ENCODE data around the gene MGAT5.

MGAT5 gene

DNA sequence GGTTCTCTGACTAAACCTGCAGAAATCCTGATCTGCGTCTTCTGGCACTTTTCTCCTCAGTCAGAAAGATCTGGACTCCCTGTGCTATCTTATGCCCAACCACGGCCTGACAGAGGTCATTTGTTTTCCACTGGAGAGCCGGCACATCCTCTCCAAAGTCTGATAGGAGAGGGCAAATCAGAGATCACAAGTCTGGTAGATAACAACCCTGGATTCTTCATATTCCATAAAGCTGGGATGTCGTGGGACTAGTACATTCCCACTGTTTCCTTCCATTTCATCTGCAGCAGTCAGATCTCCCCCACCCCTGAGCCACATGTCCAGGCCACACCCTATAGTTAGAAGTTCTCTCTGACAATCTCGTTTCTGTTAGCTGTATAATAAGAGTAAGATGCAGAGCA is 157.0 kb downstream of the MGAT5 start:
- ChIA-PET POLR2A (no interaction called here), CTCF (interaction anchor here (0.7 to 4.4 kb wide), 17 partner anchors 12 to 526 kb away, joined by 3 to 69 read pairs (median 4); no protein-coding TSS in a partner anchor)
- Histone ChIP-seq H3K27ac (ENCODE audit: extremely low read depth, low read depth, low read length) (no peak overlapping the region), H3K4me3 (ENCODE audit: low read depth, low read length) (no peak overlapping the region), H3K36me3 (ENCODE audit: control insufficient read depth in 2 of 2, insufficient read depth in 1 of 2, low read length in 2 of 2) (peaks cover 0 to 10% of the 10 kb centered on the region in 2 experiments; a peak in 1 of 3 replicates), H3K4me1 (ENCODE audit: control insufficient read depth, insufficient read depth, low read length) (peaks cover 13% of the 10 kb centered on the region), H3K9me3 (ENCODE audit: control insufficient read depth, insufficient read depth, low read depth, low read length) (no peaks in the 10 kb centered on the region)
- no peak for TF ChIP-seq ZNF221 (tag by site-specific recombination; IDR thresholded peaks at IDR 0.05; ENCODE audit: borderline replicate concordance)
- no peak for TF ChIP-seq ZNF561 (tag by site-specific recombination; IDR thresholded peaks at IDR 0.05; ENCODE audit: borderline replicate concordance)
- TF ChIP-seq ZNF354C (tag by site-specific recombination; IDR thresholded peaks at IDR 0.05; ENCODE audit: borderline replicate concordance, low read depth) = no peak
- TF ChIP-seq KLF1 (tag by site-specific recombination; IDR thresholded peaks at IDR 0.05) = no peak
- TF ChIP-seq MEIS1 (CRISPR knock-in tag; IDR thresholded peaks at IDR 0.05; ENCODE audit: borderline replicate concordance) = no peak
- no peak for TF ChIP-seq ZNF121 (tag by site-specific recombination; IDR thresholded peaks at IDR 0.05)
- TF ChIP-seq ZNF624 (tag by site-specific recombination; IDR thresholded peaks at IDR 0.05) = no peak
- no peak for TF ChIP-seq SCRT1 (tag by site-specific recombination; IDR thresholded peaks at IDR 0.05; ENCODE audit: borderline replicate concordance)
- no peak for TF ChIP-seq ZNF155 (tag by site-specific recombination; IDR thresholded peaks at IDR 0.05)
- no peak for TF ChIP-seq ZEB2 (tag by site-specific recombination; IDR thresholded peaks at IDR 0.05)
- TF ChIP-seq ZNF341 (tag by site-specific recombination; IDR thresholded peaks at IDR 0.05; ENCODE audit: low read depth) = no peak
- TF ChIP-seq ZNF571 (tag by site-specific recombination; IDR thresholded peaks at IDR 0.05) = no peak
- TF ChIP-seq, protein P1, sequence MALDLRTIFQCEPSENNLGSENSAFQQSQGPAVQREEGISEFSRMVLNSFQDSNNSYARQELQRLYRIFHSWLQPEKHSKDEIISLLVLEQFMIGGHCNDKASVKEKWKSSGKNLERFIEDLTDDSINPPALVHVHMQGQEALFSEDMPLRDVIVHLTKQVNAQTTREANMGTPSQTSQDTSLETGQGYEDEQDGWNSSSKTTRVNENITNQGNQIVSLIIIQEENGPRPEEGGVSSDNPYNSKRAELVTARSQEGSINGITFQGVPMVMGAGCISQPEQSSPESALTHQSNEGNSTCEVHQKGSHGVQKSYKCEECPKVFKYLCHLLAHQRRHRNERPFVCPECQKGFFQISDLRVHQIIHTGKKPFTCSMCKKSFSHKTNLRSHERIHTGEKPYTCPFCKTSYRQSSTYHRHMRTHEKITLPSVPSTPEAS (tag by site-specific recombination; IDR thresholded peaks at IDR 0.05) = no peak
- TF ChIP-seq, protein P2, sequence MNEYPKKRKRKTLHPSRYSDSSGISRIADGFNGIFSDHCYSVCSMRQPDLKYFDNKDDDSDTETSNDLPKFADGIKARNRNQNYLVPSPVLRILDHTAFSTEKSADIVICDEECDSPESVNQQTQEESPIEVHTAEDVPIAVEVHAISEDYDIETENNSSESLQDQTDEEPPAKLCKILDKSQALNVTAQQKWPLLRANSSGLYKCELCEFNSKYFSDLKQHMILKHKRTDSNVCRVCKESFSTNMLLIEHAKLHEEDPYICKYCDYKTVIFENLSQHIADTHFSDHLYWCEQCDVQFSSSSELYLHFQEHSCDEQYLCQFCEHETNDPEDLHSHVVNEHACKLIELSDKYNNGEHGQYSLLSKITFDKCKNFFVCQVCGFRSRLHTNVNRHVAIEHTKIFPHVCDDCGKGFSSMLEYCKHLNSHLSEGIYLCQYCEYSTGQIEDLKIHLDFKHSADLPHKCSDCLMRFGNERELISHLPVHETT (tag by site-specific recombination; IDR thresholded peaks at IDR 0.05) = no peak
- TF ChIP-seq HOXA7 (CRISPR knock-in tag; IDR thresholded peaks at IDR 0.05; ENCODE audit: borderline replicate concordance) = no peak

DNA sequence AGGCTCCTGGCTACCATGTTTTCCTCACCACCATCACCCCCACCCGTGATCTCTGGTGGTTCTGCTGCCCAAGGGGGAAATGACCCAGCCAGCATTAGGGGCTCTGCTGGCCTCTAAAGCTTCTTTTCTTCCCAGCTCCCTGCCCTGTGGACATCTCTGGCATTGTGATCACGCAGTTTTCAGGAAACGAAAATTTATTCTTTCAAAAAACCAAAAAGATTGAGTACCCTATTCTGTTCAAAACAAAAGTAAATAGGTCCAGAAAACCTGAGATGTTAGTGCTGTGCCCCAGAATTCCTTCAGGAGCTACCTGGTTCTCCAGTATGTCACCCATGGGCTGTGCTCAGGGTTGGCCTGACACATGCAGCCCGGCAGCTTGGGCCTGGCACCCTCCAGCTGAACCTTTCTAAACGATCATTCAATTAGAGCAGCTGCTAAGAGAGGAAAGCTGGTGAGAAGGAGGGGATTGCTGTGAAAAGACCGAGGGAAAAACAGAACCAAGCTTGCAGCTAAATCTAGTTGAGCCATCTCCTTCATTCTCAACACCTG is 157.5 kb downstream of the MGAT5 start:
- Histone ChIP-seq H3K4me1 (ENCODE audit: control insufficient read depth, insufficient read depth, low read length) (peaks cover 13% of the 10 kb centered on the region), H3K9me3 (ENCODE audit: control insufficient read depth, insufficient read depth, low read depth, low read length) (no peaks in the 10 kb centered on the region), H3K27ac (ENCODE audit: extremely low read depth, low read depth, low read length) (no peak overlapping the region), H3K4me3 (ENCODE audit: low read depth, low read length) (no peak overlapping the region), H3K36me3 (ENCODE audit: control insufficient read depth in 2 of 2, insufficient read depth in 1 of 2, low read length in 2 of 2) (peaks cover 0 to 10% of the 10 kb centered on the region in 2 experiments; a peak in 2 of 3 replicates)
- POLR2A ChIA-PET = interaction anchor here (1.7 kb wide), 1 partner anchor 292 kb away, joined by 14 read pairs; no protein-coding TSS in a partner anchor
- no peak for TF ChIP-seq ZNF140 (tag by site-specific recombination; IDR thresholded peaks at IDR 0.05)
- TF ChIP-seq ZNF791 (tag by site-specific recombination; IDR thresholded peaks at IDR 0.05) = no peak
- TF ChIP-seq PRDM1 (tag by site-specific recombination; IDR thresholded peaks at IDR 0.05) = no peak
- no peak for TF ChIP-seq ZNF473 (tag by site-specific recombination; IDR thresholded peaks at IDR 0.05)
- TF ChIP-seq ZNF248 (tag by site-specific recombination; IDR thresholded peaks at IDR 0.05) = no peak
- TF ChIP-seq TRIM28 (IDR thresholded peaks at IDR 0.05; ENCODE audit: borderline replicate concordance, low read length) = no peak
- TF ChIP-seq OSR2 (tag by site-specific recombination; IDR thresholded peaks at IDR 0.05) = no peak
- TF ChIP-seq ZFP69B (tag by site-specific recombination; IDR thresholded peaks at IDR 0.05) = no peak
- TF ChIP-seq ZNF785 (tag by site-specific recombination; IDR thresholded peaks at IDR 0.05) = no peak
- TF ChIP-seq ZXDB (tag by site-specific recombination; IDR thresholded peaks at IDR 0.05) = no peak
- TF ChIP-seq, protein P3, sequence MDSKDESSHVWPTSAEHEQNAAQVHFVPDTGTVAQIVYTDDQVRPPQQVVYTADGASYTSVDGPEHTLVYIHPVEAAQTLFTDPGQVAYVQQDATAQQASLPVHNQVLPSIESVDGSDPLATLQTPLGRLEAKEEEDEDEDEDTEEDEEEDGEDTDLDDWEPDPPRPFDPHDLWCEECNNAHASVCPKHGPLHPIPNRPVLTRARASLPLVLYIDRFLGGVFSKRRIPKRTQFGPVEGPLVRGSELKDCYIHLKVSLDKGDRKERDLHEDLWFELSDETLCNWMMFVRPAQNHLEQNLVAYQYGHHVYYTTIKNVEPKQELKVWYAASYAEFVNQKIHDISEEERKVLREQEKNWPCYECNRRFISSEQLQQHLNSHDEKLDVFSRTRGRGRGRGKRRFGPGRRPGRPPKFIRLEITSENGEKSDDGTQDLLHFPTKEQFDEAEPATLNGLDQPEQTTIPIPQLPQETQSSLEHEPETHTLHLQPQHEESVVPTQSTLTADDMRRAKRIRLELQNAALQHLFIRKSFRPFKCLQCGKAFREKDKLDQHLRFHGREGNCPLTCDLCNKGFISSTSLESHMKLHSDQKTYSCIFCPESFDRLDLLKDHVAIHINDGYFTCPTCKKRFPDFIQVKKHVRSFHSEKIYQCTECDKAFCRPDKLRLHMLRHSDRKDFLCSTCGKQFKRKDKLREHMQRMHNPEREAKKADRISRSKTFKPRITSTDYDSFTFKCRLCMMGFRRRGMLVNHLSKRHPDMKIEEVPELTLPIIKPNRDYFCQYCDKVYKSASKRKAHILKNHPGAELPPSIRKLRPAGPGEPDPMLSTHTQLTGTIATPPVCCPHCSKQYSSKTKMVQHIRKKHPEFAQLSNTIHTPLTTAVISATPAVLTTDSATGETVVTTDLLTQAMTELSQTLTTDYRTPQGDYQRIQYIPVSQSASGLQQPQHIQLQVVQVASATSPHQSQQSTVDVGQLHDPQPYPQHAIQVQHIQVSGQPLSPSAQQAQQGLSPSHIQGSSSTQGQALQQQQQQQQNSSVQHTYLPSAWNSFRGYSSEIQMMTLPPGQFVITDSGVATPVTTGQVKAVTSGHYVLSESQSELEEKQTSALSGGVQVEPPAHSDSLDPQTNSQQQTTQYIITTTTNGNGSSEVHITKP (tag by site-specific recombination; IDR thresholded peaks at IDR 0.05) = no peak
- no peak for TF ChIP-seq ZBTB8A (tag by site-specific recombination; IDR thresholded peaks at IDR 0.05)
- TF ChIP-seq, protein P4, sequence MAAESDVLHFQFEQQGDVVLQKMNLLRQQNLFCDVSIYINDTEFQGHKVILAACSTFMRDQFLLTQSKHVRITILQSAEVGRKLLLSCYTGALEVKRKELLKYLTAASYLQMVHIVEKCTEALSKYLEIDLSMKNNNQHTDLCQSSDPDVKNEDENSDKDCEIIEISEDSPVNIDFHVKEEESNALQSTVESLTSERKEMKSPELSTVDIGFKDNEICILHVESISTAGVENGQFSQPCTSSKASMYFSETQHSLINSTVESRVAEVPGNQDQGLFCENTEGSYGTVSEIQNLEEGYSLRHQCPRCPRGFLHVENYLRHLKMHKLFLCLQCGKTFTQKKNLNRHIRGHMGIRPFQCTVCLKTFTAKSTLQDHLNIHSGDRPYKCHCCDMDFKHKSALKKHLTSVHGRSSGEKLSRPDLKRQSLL (tag by site-specific recombination; IDR thresholded peaks at IDR 0.05) = no peak
- no peak for TF ChIP-seq ZNF311 (tag by site-specific recombination; IDR thresholded peaks at IDR 0.05; ENCODE audit: borderline replicate concordance)
- no peak for TF ChIP-seq ZFP3 (tag by site-specific recombination; IDR thresholded peaks at IDR 0.05; ENCODE audit: low read depth)
- TF ChIP-seq ZNF610 (tag by site-specific recombination; IDR thresholded peaks at IDR 0.05; ENCODE audit: borderline replicate concordance) = no peak
- CTCF ChIA-PET = interaction anchor here (0.5 to 4.4 kb wide), 27 partner anchors 13 to 527 kb away, joined by 3 to 69 read pairs (median 4); partner anchors contain the start of gene MGAT5
